Ishikawa (cell line): ENCODE results near the gene MTUS2.

Experiments used
- CREB1 ChIP-seq: IDR thresholded peaks from 2 replicates; pipeline ENCODE4 v1.6.1; 2012; ENCODE audit warnings: low read depth
- EP300 ChIP-seq: IDR thresholded peaks from 2 replicates; pipeline ENCODE4 v1.6.1; 2012; ENCODE audit warnings: borderline replicate concordance
- FOXM1 ChIP-seq: IDR thresholded peaks from 2 replicates; pipeline ENCODE4 v1.6.1; 2012; ENCODE audit warnings: low read depth, borderline replicate concordance
- RAD21 ChIP-seq: IDR thresholded peaks from 2 replicates; pipeline ENCODE4 v1.6.1; 2012; ENCODE audit warnings: low read depth
- TAF1 ChIP-seq: IDR thresholded peaks from 2 replicates; pipeline ENCODE4 v1.6.1; 2012; ENCODE audit warnings: low read depth, mild to moderate bottlenecking
- TEAD4 ChIP-seq: IDR thresholded peaks from 2 replicates; pipeline ENCODE4 v1.6.1; 2012
- TF ChIP-seq, protein P1 (sequence below): IDR thresholded peaks from 2 replicates; pipeline ENCODE4 v1.6.1; 2012

DNA sequence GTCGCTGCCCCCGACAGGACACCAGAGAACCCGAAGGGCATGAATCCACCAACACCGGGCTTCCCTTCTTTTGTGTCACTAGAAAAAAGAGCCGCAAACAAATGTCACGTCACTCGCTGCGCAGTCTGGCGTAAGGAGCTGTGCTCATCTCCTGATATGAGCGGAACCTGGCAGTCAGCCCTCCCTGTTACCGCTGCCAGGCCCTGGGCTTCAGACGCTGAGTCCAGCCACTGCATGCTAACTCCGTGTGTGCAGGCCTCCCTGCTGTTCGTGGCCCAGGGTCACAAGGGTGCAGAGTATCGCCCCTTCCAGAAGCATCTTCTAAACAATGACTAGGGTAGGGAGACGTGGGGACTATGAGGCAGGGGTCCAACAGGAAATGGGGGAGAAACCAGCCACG is 704.0 kb downstream of the MTUS2 start:
- TF ChIP-seq TAF1 (no peak), RAD21 (no peak), FOXM1 (no peak), EP300 (no peak), TEAD4 (no peak), CREB1 (no peak)
- TF ChIP-seq, protein P1, sequence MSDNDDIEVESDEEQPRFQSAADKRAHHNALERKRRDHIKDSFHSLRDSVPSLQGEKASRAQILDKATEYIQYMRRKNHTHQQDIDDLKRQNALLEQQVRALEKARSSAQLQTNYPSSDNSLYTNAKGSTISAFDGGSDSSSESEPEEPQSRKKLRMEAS: no peak
